AG04449 (cell line): Measurements from ENCODE around the gene MGMT.

Experiments
- CTCF ChIA-PET: fragments of 350-600 bp; formaldehyde crosslinking; extraction: SDS; loops from one replicate; lab custom pipeline; 2021; ENCODE audit warnings: antibody characterized with exemption; lab: Yijun Ruan, JAX
- POLR2A ChIA-PET: fragments of 400-600, 350-600 bp; formaldehyde crosslinking; extraction: SDS; loops from one replicate; lab custom pipeline; 2020; ENCODE audit warnings: antibody characterized with exemption, inconsistent platforms; lab: Yijun Ruan, JAX
- DNase-seq: peaks from one replicate; pipeline ENCODE4 v3.0.0-alpha.2; 2010; ENCODE audit warnings: low read depth, low spot score
- H3K4me3 ChIP-seq: 2 replicates; pipeline ENCODE4 v1.5.1; 2011; ENCODE audit warnings: low read depth, mild to moderate bottlenecking, control low read depth, low read length
- TF ChIP-seq, protein P1 (sequence below): IDR thresholded peaks from one replicate; pipeline ENCODE4 v1.5.1; 2011; ENCODE audit warnings: mild to moderate bottlenecking, moderate library complexity, low read length, control low read depth, inconsistent platforms; ENCODE audit not compliant: insufficient read depth; ENCODE audit errors: missing control alignments

MGMT gene

DNA sequence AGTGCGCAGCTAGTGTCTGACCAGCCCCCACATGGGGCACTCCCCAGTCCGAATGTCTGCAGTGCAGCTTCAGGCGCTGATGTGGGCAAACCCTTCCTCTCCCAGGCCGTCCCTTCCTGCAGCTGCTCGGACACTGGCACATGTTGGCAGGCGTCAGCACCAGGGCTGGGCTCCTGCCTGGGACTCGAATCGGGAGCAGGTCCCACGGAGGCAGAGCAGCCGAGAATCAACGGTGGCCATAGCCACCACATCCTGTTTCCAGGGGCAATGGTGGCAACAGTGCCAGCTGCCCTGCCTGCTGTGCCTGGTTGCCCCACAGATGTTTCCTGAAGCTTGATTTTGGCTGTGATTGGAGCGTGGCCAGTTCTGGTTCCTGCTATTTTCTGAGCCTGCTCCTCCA is 65.8 kb downstream of the MGMT start:
- DNase-seq = no peak
- no peak overlapping the region for H3K4me3 ChIP-seq
- ChIA-PET CTCF (no interaction called here), POLR2A (no interaction called here)
- TF ChIP-seq, protein P1, sequence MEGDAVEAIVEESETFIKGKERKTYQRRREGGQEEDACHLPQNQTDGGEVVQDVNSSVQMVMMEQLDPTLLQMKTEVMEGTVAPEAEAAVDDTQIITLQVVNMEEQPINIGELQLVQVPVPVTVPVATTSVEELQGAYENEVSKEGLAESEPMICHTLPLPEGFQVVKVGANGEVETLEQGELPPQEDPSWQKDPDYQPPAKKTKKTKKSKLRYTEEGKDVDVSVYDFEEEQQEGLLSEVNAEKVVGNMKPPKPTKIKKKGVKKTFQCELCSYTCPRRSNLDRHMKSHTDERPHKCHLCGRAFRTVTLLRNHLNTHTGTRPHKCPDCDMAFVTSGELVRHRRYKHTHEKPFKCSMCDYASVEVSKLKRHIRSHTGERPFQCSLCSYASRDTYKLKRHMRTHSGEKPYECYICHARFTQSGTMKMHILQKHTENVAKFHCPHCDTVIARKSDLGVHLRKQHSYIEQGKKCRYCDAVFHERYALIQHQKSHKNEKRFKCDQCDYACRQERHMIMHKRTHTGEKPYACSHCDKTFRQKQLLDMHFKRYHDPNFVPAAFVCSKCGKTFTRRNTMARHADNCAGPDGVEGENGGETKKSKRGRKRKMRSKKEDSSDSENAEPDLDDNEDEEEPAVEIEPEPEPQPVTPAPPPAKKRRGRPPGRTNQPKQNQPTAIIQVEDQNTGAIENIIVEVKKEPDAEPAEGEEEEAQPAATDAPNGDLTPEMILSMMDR = no peak

DNA sequence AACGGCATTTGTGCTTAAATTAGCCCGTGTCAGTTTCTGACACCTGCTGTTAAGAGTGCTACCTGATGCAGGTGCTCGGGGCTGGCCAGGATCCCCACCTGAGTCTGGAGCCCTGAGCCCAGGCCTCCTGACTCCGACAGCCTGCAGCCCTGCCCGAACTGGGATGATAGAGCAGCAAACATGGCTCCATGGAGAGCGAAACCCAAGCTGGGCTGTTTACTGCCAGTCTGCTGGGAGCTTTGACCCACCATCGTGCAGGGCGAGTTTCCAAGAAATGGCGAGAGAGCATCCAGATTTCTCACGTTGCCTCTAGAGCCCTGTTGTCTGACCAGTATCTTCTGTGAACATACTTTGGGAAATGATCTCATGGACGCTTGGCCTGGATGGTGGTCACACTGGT is 66.2 kb downstream of the MGMT start:
- TF ChIP-seq, protein P1 = no peak
- DNase-seq = no peak
- ChIA-PET POLR2A (no interaction called here), CTCF (no interaction called here)
- no peak overlapping the region for H3K4me3 ChIP-seq

DNA sequence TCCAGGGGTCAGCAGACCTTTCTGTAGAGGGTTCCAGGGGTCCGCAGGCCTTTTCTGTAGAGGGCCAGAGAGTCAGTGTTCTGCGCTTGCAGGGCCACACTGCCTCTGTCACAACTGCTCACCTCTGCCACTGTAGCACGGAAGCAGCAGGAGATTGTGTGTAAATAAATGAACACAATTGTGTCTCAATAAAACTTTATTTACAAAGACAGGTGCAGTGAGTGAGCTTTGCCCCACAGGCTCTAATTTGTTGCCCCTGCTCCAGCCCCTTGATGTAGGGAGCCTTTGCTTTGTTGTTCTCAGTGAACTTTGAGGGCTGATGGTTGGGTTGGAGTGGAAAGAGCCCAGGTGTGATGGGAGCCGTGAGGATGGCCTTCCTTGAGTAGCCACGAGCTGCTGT is 67.8 kb downstream of the MGMT start:
- POLR2A ChIA-PET = interaction anchor here (0.6 kb wide), 1 partner anchor 16 kb away, joined by 3 read pairs; no protein-coding TSS in a partner anchor
- CTCF ChIA-PET = no interaction called here
- TF ChIP-seq, protein P1 = no peak
- H3K4me3 ChIP-seq = no peak overlapping the region
- DNase-seq = no peak

DNA sequence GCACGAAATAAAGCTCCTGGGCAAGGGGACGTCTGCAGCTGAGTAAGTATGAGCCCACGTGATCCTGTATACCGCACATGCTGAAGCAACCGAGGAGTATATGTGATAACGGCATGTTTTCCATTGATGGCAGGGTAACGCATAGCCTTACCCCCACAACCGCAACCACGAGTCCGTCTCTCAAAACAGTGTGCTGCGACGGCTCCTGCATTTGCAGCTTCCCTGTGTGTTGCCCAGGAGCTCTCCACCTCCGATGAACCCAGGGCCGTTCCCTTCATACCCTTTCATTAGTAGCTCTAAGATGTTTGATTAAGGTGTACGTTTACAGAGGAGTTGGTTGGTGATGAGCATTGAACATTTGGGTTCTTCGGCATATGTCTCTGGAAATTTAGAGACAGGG is 69.3 kb downstream of the MGMT start:
- TF ChIP-seq, protein P1 = no peak
- ChIA-PET POLR2A (no interaction called here), CTCF (interaction anchor here (0.8 kb wide), 1 partner anchor 18 kb away, joined by 3 read pairs; no protein-coding TSS in a partner anchor)
- no peak overlapping the region for H3K4me3 ChIP-seq
- DNase-seq = no peak

DNA sequence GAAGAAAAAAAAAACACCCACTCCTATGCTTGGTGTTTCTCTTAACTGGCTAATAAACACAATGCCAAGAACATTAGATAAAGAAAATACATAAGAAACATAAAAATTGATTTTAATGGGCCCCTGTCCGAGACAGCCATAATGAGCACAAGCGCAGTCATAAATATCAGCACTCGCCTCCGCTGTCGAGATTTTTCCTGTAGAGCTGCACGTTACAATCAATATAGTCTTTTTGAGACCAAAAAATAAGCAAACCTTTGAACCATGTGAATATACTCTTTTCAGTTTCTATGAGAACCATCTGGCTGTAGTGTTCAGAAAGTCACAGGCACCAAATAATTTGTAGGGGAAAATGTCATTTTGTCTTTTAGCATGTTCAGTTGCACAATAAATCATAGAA is 70.1 kb downstream of the MGMT start:
- CTCF ChIA-PET = no interaction called here
- no peak for DNase-seq
- POLR2A ChIA-PET = no interaction called here
- TF ChIP-seq, protein P1 = no peak
- H3K4me3 ChIP-seq = no peak overlapping the region

DNA sequence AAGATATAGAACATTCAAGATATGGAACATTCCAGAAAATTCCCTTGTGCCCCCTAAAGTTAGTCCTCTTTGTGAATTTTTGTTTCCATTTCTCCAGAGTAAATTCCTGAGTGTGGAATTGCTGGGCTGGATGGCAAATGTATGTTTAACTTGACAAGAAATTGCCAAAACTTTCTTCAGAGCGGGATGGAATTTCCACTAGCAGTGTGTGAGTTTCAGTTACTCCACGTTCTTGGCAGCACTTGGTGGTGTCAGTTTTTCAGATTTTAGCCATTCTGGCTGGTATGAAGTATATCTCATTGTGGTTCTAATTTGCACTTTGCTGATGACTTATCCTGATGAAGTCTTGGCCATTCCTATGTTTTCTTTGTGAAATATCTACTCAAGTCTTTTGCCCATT is 71.2 kb downstream of the MGMT start:
- H3K4me3 ChIP-seq = no peak overlapping the region
- no peak for DNase-seq
- POLR2A ChIA-PET = no interaction called here
- TF ChIP-seq, protein P1 = no peak
- CTCF ChIA-PET = no interaction called here

DNA sequence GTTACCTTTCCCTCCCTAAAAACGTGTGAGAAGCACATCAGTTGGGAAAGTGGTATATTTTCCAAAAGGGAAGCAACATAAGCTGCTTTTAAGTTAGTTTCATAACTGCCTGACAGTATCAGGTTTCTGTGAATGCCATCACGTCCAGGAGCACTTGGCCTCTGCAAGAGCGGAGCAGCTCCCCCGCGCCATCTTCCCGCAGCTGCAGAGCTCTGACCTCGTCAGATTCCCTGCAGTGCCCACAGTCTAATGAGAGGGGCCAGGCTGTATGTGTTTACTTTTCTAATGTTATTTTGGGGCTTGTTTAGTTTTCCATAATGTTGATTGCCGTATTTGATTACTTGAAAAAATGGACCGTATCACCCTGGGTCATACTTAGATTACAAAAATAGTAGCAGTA is 74.2 kb downstream of the MGMT start:
- ChIA-PET CTCF (no interaction called here), POLR2A (no interaction called here)
- TF ChIP-seq, protein P1 = no peak
- H3K4me3 ChIP-seq = no peak overlapping the region
- no peak for DNase-seq
